HG03066 (cell line): ENCODE results near the gene GUSB.
"Not testable (repeated sequence)": the region's sequence is repeated elsewhere in the genome, so short reads cannot be mapped to it uniquely, and the experiment has no call there.

Experiments
- ATAC-seq: cut with Tn5 transposase; IDR thresholded peaks from one replicate; pipeline ENCODE4 v1.9.1; 2021; ENCODE audit warnings: low read depth; ENCODE audit not compliant: unreplicated experiment

Gene GUSB

GRCh38 chr7:65976659-65977196 lies 5.3 kb downstream of the GUSB start:
- no peak for ATAC-seq

- ATAC-seq: no peak
These were observed 6.1 kb downstream of the GUSB start for GRCh38 chr7:65975814-65976445.

- no peak for ATAC-seq
These were observed 7.1 kb downstream of the GUSB start for GRCh38 chr7:65974876-65975275.

GRCh38 chr7:65974191-65974801 lies 7.7 kb downstream of the GUSB start:
- ATAC-seq: no peak

GRCh38 chr7:65972976-65973375 lies 9.0 kb downstream of the GUSB start:
- no peak for ATAC-seq

- no peak for ATAC-seq
These were observed 11.0 kb downstream of the GUSB start for GRCh38 chr7:65971021-65971420.

GRCh38 chr7:65968256-65969185 lies 13.5 kb downstream of the GUSB start:
- no peak for ATAC-seq

- ATAC-seq: no peak
These were observed 14.5 kb downstream of the GUSB start for GRCh38 chr7:65967361-65968155.

- no peak for ATAC-seq
These were observed 15.9 kb downstream of the GUSB start for GRCh38 chr7:65966146-65966545.

GRCh38 chr7:65964671-65965070 lies 17.3 kb downstream of the GUSB start:
- not testable (repeated sequence) for ATAC-seq

GRCh38 chr7:65962033-65962432 lies 20.0 kb downstream of the GUSB start:
- ATAC-seq: no peak

- no peak for ATAC-seq
These were observed 21.5 kb downstream of the GUSB start for GRCh38 chr7:65960351-65961074.

GRCh38 chr7:65955718-65956117 lies 26.3 kb downstream of the GUSB start:
- ATAC-seq: no peak

GRCh38 chr7:65953890-65954450 lies 28.0 kb downstream of the GUSB start:
- no peak for ATAC-seq

- no peak for ATAC-seq
These were observed 28.9 kb downstream of the GUSB start for GRCh38 chr7:65953001-65953720.

GRCh38 chr7:65951837-65952578 lies 30.0 kb downstream of the GUSB start:
- no peak for ATAC-seq

- no peak for ATAC-seq
These were observed 35.1 kb downstream of the GUSB start for GRCh38 chr7:65946904-65947303.

GRCh38 chr7:65945787-65946186 lies 36.2 kb downstream of the GUSB start:
- ATAC-seq: not testable (repeated sequence)
